ENCODE measurements around the gene ABR. TPM values are rescaled to one million over a fixed set of nuclear protein-coding genes. Genes with fewer than 3 reads are reported as not detected.

ABR gene
- total and polyA plus RNA-seq, 3 donors from 2014 or later = 30.6 to 52.7 (median 42.1) TPM

- Histone ChIP-seq H3K9me3 (no peaks in the 10 kb centered on the region), H3K36me3 (ENCODE audit: low read depth, missing control alignments) (no peaks in the 10 kb centered on the region), H3K4me1 (no peaks in the 10 kb centered on the region), H3K27me3 (no peaks in the 10 kb centered on the region), H3K27ac (no peak overlapping the region), H3K4me3 (no peak overlapping the region)
- no peak for TF ChIP-seq POLR2A (IDR thresholded peaks at IDR 0.05)
- TF ChIP-seq CTCF (IDR thresholded peaks at IDR 0.05) = no peak
- DNase-seq = no peak
- intact Hi-C loops (cut with DNase I; ENCODE audit: low total_unique reads) = no loop called here
- WGBS, 2 donors = 89 to 91% methylated on average over 18 to 28 of the region's 28 CpGs
Measured at GRCh38 chr17:1159431-1160180, 20.2 kb downstream of the ABR start.

- H3K36me3 ChIP-seq (ENCODE audit: low read depth, missing control alignments) = no peaks in the 10 kb centered on the region
- intact Hi-C loops (cut with DNase I; ENCODE audit: low total_unique reads) = no loop called here
- no peak for DNase-seq
- WGBS, 2 donors = 87 to 95% methylated on average over 8 of the region's 8 CpGs
- no peaks in the 10 kb centered on the region for H3K4me1 ChIP-seq
- H3K27me3 ChIP-seq = no peaks in the 10 kb centered on the region
- H3K4me3 ChIP-seq = no peak overlapping the region
- H3K9me3 ChIP-seq = no peaks in the 10 kb centered on the region
- TF ChIP-seq POLR2A (IDR thresholded peaks at IDR 0.05) (no peak), CTCF (IDR thresholded peaks at IDR 0.05) (no peak)
- no peak overlapping the region for H3K27ac ChIP-seq
Measured at GRCh38 chr17:1158879-1159278, 20.9 kb downstream of the ABR start.

GRCh38 chr17:1156864-1157263, 22.9 kb downstream of the ABR start:
- intact Hi-C loops (cut with DNase I; ENCODE audit: low total_unique reads) = no loop called here
- Histone ChIP-seq H3K4me3 (no peak overlapping the region), H3K4me1 (no peaks in the 10 kb centered on the region), H3K9me3 (no peaks in the 10 kb centered on the region), H3K27me3 (no peaks in the 10 kb centered on the region), H3K27ac (no peak overlapping the region), H3K36me3 (ENCODE audit: low read depth, missing control alignments) (no peaks in the 10 kb centered on the region)
- no peak for TF ChIP-seq POLR2A (IDR thresholded peaks at IDR 0.05)
- no peak for TF ChIP-seq CTCF (IDR thresholded peaks at IDR 0.05)
- WGBS, 2 donors = 77 to 86% methylated on average over 12 of the region's 12 CpGs
- DNase-seq = no peak

- no peaks in the 10 kb centered on the region for H3K9me3 ChIP-seq
- no peak overlapping the region for H3K27ac ChIP-seq
- TF ChIP-seq POLR2A (IDR thresholded peaks at IDR 0.05) = no peak
- TF ChIP-seq CTCF (IDR thresholded peaks at IDR 0.05) = no peak
- H3K27me3 ChIP-seq = no peaks in the 10 kb centered on the region
- no peak for DNase-seq
- WGBS, 2 donors = 76 to 81% methylated on average over 7 to 14 of the region's 14 CpGs
- no peaks in the 10 kb centered on the region for H3K4me1 ChIP-seq
- no peaks in the 10 kb centered on the region for H3K36me3 ChIP-seq (ENCODE audit: low read depth, missing control alignments)
- H3K4me3 ChIP-seq = no peak overlapping the region
- intact Hi-C loops (cut with DNase I; ENCODE audit: low total_unique reads) = no loop called here
Measured at GRCh38 chr17:1154704-1155103, 25.1 kb downstream of the ABR start.
